ENCODE data around the gene SCGN. TPM values are rescaled to one million over a fixed set of nuclear protein-coding genes. Genes with fewer than 3 reads are reported as not detected.

The SCGN gene
- total and polyA plus RNA-seq, 2 of the 13 experiments (the other 11 are each of a cell fraction or from before 2014, with no cell fraction given): 2.9 to 29.0 TPM

- TF ChIP-seq HNF1A (IDR thresholded peaks at IDR 0.05; ENCODE audit: low read depth) (peak; percentile 94), HNF1A (CRISPR knock-in tag; IDR thresholded peaks at IDR 0.05; ENCODE audit: borderline replicate concordance) (peak; percentile 75; the same call in 1 of the 2 replicates), FOXP1 (IDR thresholded peaks at IDR 0.05) (no peak), FOXP1 (CRISPR knock-in tag; IDR thresholded peaks at IDR 0.05) (peak; percentile 41; the same call in 1 of the 2 replicates), ISL2 (CRISPR knock-in tag; IDR thresholded peaks at IDR 0.05) (peak; percentile 56; the same call in 1 of the 2 replicates), ZNF503 (CRISPR knock-in tag; IDR thresholded peaks at IDR 0.05) (peak; percentile 58), ONECUT2 (CRISPR knock-in tag; IDR thresholded peaks at IDR 0.05) (peak; percentile 92), SMARCE1 (IDR thresholded peaks at IDR 0.05; ENCODE audit: borderline replicate concordance) (no peak), PPARG (CRISPR knock-in tag; conservative IDR thresholded peaks at IDR 0.05) (peak; percentile 10), BCL6 (CRISPR knock-in tag; IDR thresholded peaks at IDR 0.05) (peak; percentile 54; the same call in 1 of the 2 replicates), ZNF609 (CRISPR knock-in tag; IDR thresholded peaks at IDR 0.05; ENCODE audit: borderline replicate concordance) (peak; percentile 61), ZIK1 (CRISPR knock-in tag; IDR thresholded peaks at IDR 0.05; ENCODE audit: borderline replicate concordance, low read depth) (no peak), HHEX (CRISPR knock-in tag; IDR thresholded peaks at IDR 0.05) (peak; percentile 38; the same call in 1 of the 2 replicates), SOX5 (CRISPR knock-in tag; IDR thresholded peaks at IDR 0.05; ENCODE audit: borderline replicate concordance) (peak; percentile 44), SOX13 (IDR thresholded peaks at IDR 0.05) (no peak), SOX13 (CRISPR knock-in tag; conservative IDR thresholded peaks at IDR 0.05 in 1 of 2, IDR thresholded peaks at IDR 0.05 in 1 of 2) (peak in 1 of 2 experiments; percentile 74; a peak in 2 of 4 replicates), ZFP62 (CRISPR knock-in tag; IDR thresholded peaks at IDR 0.05) (no peak), SIX1 (CRISPR knock-in tag; IDR thresholded peaks at IDR 0.05; ENCODE audit: borderline replicate concordance) (peak; percentile 37; the same call in 1 of the 2 replicates), KLF16 (CRISPR knock-in tag; IDR thresholded peaks at IDR 0.05) (peak in 1 of 2 experiments; percentile 16; a peak in 1 of 4 replicates), SOX6 (IDR thresholded peaks at IDR 0.05) (no peak), SOX6 (CRISPR knock-in tag; IDR thresholded peaks at IDR 0.05) (peak; percentile 81)
These were observed 9.2 kb downstream of the SCGN start (continued) for GRCh38 chr6:25661129-25661779.
